Measurements from ENCODE around the gene THOC5.
"Not testable (repeated sequence)": the region's sequence is repeated elsewhere in the genome, so short reads cannot be mapped to it uniquely, and the experiment has no call there.

GRCh38 chr22:29545045-29545444 lies 8.5 kb downstream of the THOC5 start:
- not testable (repeated sequence) for TF ChIP-seq CTCF, POLR2A (IDR thresholded peaks at IDR 0.05)

All from breast epithelium (tissue), 3 donors.